ENCODE results near the gene MGMT.

DNA sequence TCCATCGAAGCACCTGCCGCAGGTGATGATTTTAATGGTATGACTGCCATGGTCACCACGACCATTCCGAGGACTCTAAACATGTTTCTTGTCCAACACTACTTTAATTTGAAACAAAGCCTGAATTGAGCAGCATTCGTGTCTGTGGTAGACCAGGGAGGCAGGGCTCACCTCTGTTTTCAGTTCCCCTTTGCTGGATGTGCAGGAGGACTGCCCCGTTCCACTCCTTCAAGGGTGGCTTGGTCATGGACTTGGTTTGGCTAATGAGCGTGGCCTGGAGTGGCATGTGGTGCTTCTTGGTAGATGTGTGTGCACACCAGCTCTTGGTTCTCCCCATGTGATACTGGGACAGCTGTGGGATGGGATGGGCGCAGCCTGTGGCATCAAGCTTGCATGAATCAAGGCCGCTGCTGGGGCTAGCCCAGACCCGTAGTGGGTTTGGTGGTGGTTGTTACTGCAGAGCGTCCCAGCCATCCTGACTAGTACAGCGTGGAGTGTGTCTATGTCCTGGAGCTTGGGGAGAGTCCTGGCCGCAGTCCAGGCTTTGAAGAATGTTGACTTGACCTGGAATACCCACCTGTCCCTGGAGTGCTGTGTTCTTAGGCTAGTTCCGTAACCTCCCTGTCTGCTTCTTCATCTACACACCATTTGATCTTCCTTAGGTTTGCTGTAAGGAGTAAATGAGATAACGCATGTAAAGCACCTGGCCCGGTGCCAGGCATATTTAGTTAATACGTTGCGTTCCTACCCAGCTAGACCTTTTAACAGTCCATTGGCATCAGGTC is 34.8 kb downstream of the MGMT start:
- TF ChIP-seq, protein P1, sequence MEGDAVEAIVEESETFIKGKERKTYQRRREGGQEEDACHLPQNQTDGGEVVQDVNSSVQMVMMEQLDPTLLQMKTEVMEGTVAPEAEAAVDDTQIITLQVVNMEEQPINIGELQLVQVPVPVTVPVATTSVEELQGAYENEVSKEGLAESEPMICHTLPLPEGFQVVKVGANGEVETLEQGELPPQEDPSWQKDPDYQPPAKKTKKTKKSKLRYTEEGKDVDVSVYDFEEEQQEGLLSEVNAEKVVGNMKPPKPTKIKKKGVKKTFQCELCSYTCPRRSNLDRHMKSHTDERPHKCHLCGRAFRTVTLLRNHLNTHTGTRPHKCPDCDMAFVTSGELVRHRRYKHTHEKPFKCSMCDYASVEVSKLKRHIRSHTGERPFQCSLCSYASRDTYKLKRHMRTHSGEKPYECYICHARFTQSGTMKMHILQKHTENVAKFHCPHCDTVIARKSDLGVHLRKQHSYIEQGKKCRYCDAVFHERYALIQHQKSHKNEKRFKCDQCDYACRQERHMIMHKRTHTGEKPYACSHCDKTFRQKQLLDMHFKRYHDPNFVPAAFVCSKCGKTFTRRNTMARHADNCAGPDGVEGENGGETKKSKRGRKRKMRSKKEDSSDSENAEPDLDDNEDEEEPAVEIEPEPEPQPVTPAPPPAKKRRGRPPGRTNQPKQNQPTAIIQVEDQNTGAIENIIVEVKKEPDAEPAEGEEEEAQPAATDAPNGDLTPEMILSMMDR (IDR thresholded peaks at IDR 0.05): no peak
- TF ChIP-seq RAD21 (IDR thresholded peaks at IDR 0.05; ENCODE audit: low read length): no peak

Measured in SK-N-SH (cell line).